ENCODE measurements around the gene GADD45G.

The GADD45G gene

GRCh38 chr9:89592963-89593726 is 11.7 kb upstream of the GADD45G start:
- DNase-seq, result no peak

GRCh38 chr9:89593727-89594427 is 10.9 kb upstream of the GADD45G start:
- peak; percentile 81 for DNase-seq

GRCh38 chr9:89594811-89595550 is 9.8 kb upstream of the GADD45G start:
- no peak for DNase-seq

GRCh38 chr9:89595646-89596045 is 9.2 kb upstream of the GADD45G start:
- no peak for DNase-seq

- DNase-seq, result no peak
Observed at GRCh38 chr9:89596937-89597555, 7.8 kb upstream of the GADD45G start.

GRCh38 chr9:89597711-89598362 is 7.0 kb upstream of the GADD45G start:
- peak; percentile 62 for DNase-seq

GRCh38 chr9:89598363-89598713 is 6.5 kb upstream of the GADD45G start:
- DNase-seq, result no peak

- no peak for DNase-seq
Observed at GRCh38 chr9:89598926-89599325, 5.9 kb upstream of the GADD45G start.

- DNase-seq, result no peak
Observed at GRCh38 chr9:89600831-89601230, 4.0 kb upstream of the GADD45G start.

- no peak for DNase-seq
Observed at GRCh38 chr9:89601306-89601705, 3.5 kb upstream of the GADD45G start.

GRCh38 chr9:89601856-89602562 is 2.8 kb upstream of the GADD45G start:
- no peak for DNase-seq

- peak; percentile 94 for DNase-seq
Observed at GRCh38 chr9:89602978-89603766, 1.6 kb upstream of the GADD45G start.

GRCh38 chr9:89603767-89604665 is 796 bp upstream of the GADD45G start:
- DNase-seq, result peak; percentile 56

- DNase-seq, result peak; percentile 77
Observed at GRCh38 chr9:89605465-89606048, 745 bp downstream of the GADD45G start.

- DNase-seq, result peak; percentile 57
Observed at GRCh38 chr9:89606049-89606623, 1.3 kb downstream of the GADD45G start.

GRCh38 chr9:89606624-89607311 is 2.0 kb downstream of the GADD45G start:
- peak; percentile 64 for DNase-seq

GRCh38 chr9:89608641-89609335 is 4.0 kb downstream of the GADD45G start:
- no peak for DNase-seq

- DNase-seq, result no peak
Observed at GRCh38 chr9:89609426-89610006, 4.7 kb downstream of the GADD45G start.

Measured in stimulated activated CD4-positive, alpha-beta T cell treated with anti-CD3 and anti-CD28 coated beads, Interleukin-15, amount 100 ng/mL, for 24 hours (primary cell).